IMR-90 (cell line): Measurements from ENCODE around the gene APAF1. TPM values are rescaled to one million over a fixed set of nuclear protein-coding genes. Genes with fewer than 3 reads are reported as not detected.

Experiments used
- ATAC-seq: fragments of 200-7000 bp; cut with Tn5 transposase; 2 replicates; pipeline ENCODE4 v1.9.1; 2020; ENCODE audit warnings: low read depth, mild to moderate bottlenecking, moderate library complexity
- BruUV-seq: library from RNA; stranded (reverse); fragments of 400-500 nt; replicated peaks from 2 replicates; lab custom pipeline; 2021; lab: Mats Ljungman, UMichigan
- CTCF ChIA-PET: fragments of 300-600 bp; formaldehyde crosslinking; extraction: SDS; loops from one replicate; lab custom pipeline; 2021; ENCODE audit warnings: antibody characterized with exemption; lab: Yijun Ruan, JAX
- POLR2A ChIA-PET: fragments of 300-600 bp; sonication (Branson Sonifier 250); formaldehyde crosslinking; loops from one replicate; lab custom pipeline; 2022; ENCODE audit warnings: antibody characterized with exemption; ENCODE audit not compliant: unreplicated experiment; lab: Charles Lee
- DNase-seq: peaks from one replicate; pipeline ENCODE4 v3.0.0; 2013
- H2AFZ ChIP-seq: replicated peaks from 2 replicates; pipeline ENCODE3; 2013; ENCODE audit warnings: low read length, mild to moderate bottlenecking; ENCODE audit not compliant: poor library complexity
- H2AK5ac ChIP-seq: 2 replicates; pipeline ENCODE4 v1.6.1; 2013; ENCODE audit warnings: low read depth, low read length, inconsistent platforms
- H2AK9ac ChIP-seq: replicated peaks from 2 replicates; pipeline ENCODE3; 2013; ENCODE audit warnings: mild to moderate bottlenecking, low read depth, low read length, moderate library complexity; ENCODE audit not compliant: poor library complexity
- H2BK120ac ChIP-seq: 2 replicates; pipeline ENCODE4 v1.6.1; 2013; ENCODE audit warnings: low read depth, low read length, inconsistent platforms
- H2BK15ac ChIP-seq: 3 replicates; pipeline ENCODE4 v1.6.1; 2013; ENCODE audit warnings: low read depth, low read length, inconsistent platforms
- H2BK20ac ChIP-seq: 2 replicates; pipeline ENCODE4 v1.6.1; 2013; ENCODE audit warnings: low read depth, mild to moderate bottlenecking, inconsistent platforms, low read length, moderate library complexity
- H2BK5ac ChIP-seq: 2 replicates; pipeline ENCODE4 v1.6.1; 2013; ENCODE audit warnings: mild to moderate bottlenecking, low read depth, low read length, inconsistent platforms; ENCODE audit not compliant: poor library complexity, severe bottlenecking
- H3K14ac ChIP-seq: replicated peaks from 2 replicates; pipeline ENCODE4 v1.6.1; 2013; ENCODE audit warnings: low read depth, low read length, inconsistent platforms
- H3K18ac ChIP-seq: 2 replicates; pipeline ENCODE4 v1.6.1; 2013; ENCODE audit warnings: low read depth, low read length, control low read depth
- H3K23ac ChIP-seq: 2 replicates; pipeline ENCODE4 v1.6.1; 2013; ENCODE audit warnings: low read depth, low read length, inconsistent platforms
- H3K27ac ChIP-seq: 2 replicates; pipeline ENCODE4 v1.5.1; 2013; ENCODE audit warnings: mild to moderate bottlenecking, control low read depth, low read length; ENCODE audit not compliant: insufficient read depth
- H3K27me3 ChIP-seq: 2 replicates; pipeline ENCODE4 v1.6.1; 2013; ENCODE audit warnings: low read length; ENCODE audit not compliant: control insufficient read depth, insufficient read depth
- H3K36me3 ChIP-seq: 2 replicates; pipeline ENCODE4 v1.6.1; 2013; ENCODE audit warnings: low read length, mixed read lengths; ENCODE audit not compliant: control insufficient read depth, insufficient read depth
- H3K4ac ChIP-seq: 2 replicates; pipeline ENCODE4 v1.6.1; 2013; ENCODE audit warnings: low read depth, low read length, inconsistent platforms
- H3K4me1 ChIP-seq: 2 replicates; pipeline ENCODE4 v1.6.1; 2013; ENCODE audit warnings: low read length, mixed read lengths; ENCODE audit not compliant: control insufficient read depth, insufficient read depth
- H3K4me2 ChIP-seq: 2 replicates; pipeline ENCODE4 v1.6.1; 2013; ENCODE audit warnings: low read depth, mild to moderate bottlenecking, control low read depth, low read length, moderate library complexity
- H3K4me3 ChIP-seq: 2 replicates; pipeline ENCODE4 v1.5.1; 2013; ENCODE audit warnings: low read depth, mild to moderate bottlenecking, control low read depth, low read length, moderate library complexity; ENCODE audit not compliant: insufficient read depth
- H3K56ac ChIP-seq: 2 replicates; pipeline ENCODE4 v1.6.1; 2013; ENCODE audit warnings: low read length, inconsistent platforms; ENCODE audit not compliant: insufficient read depth; ENCODE audit errors: extremely low read depth
- H3K79me1 ChIP-seq, 2 experiments: 2 replicates each; pipeline ENCODE4 v1.6.1; 2013; ENCODE audit warnings: low read length in 2 of 2, inconsistent platforms in 1 of 2, low read depth in 1 of 2
- H3K9ac ChIP-seq: 2 replicates; pipeline ENCODE4 v1.6.1; 2013; ENCODE audit warnings: low read depth, low read length, control low read depth
- H3K9me1 ChIP-seq: 2 replicates; pipeline ENCODE4 v1.6.1; 2013; ENCODE audit warnings: low read length, inconsistent platforms; ENCODE audit not compliant: insufficient read depth
- H3K9me3 ChIP-seq: 2 replicates; pipeline ENCODE4 v1.6.1; 2013; ENCODE audit warnings: low read length; ENCODE audit not compliant: control insufficient read depth, insufficient read depth
- H4K20me1 ChIP-seq: 2 replicates; pipeline ENCODE4 v1.6.1; 2013; ENCODE audit warnings: low read length, inconsistent platforms; ENCODE audit not compliant: insufficient read depth
- H4K5ac ChIP-seq: 2 replicates; pipeline ENCODE4 v1.6.1; 2013; ENCODE audit warnings: mild to moderate bottlenecking, low read depth, low read length, control low read depth
- H4K8ac ChIP-seq, 2 experiments: 2 replicates each; pipeline ENCODE4 v1.6.1; 2013; ENCODE audit warnings: low read depth in 2 of 2, low read length in 2 of 2, control low read depth in 1 of 2, inconsistent platforms in 1 of 2
- H4K91ac ChIP-seq: 2 replicates; pipeline ENCODE4 v1.6.1; 2013; ENCODE audit warnings: low read depth, low read length, inconsistent platforms; ENCODE audit not compliant: insufficient read depth
- BHLHE40 ChIP-seq: fragments of 150-350 bp; IDR thresholded peaks from 2 replicates; pipeline ENCODE4 v1.6.1; 2016; ENCODE audit warnings: mild to moderate bottlenecking, low read depth, low read length
- CEBPB ChIP-seq: IDR thresholded peaks from 2 replicates; pipeline ENCODE4 v1.6.1; 2012; ENCODE audit warnings: low read depth, low read length, improper control_type of control experiment
- CHD1 ChIP-seq: IDR thresholded peaks from 2 replicates; pipeline ENCODE4 v1.6.1; 2012; ENCODE audit warnings: low read depth, low read length, improper control_type of control experiment
- CTCF ChIP-seq: conservative IDR thresholded peaks from 2 replicates; pipeline ENCODE4 v1.5.1; 2012; ENCODE audit warnings: mild to moderate bottlenecking, low read depth, low read length, improper control_type of control experiment
- ELK1 ChIP-seq: fragments of 150-350 bp; IDR thresholded peaks from 2 replicates; pipeline ENCODE4 v1.6.1; 2016; ENCODE audit warnings: low read depth, mild to moderate bottlenecking, low read length, moderate library complexity, borderline replicate concordance
- FOS ChIP-seq: fragments of 150-350 bp; IDR thresholded peaks from 2 replicates; pipeline ENCODE4 v1.6.1; 2016; ENCODE audit warnings: low read depth, low read length
- MAFK ChIP-seq: IDR thresholded peaks from 2 replicates; pipeline ENCODE4 v1.6.1; 2012; ENCODE audit warnings: low read depth, low read length, improper control_type of control experiment
- MAZ ChIP-seq: IDR thresholded peaks from 2 replicates; pipeline ENCODE4 v1.6.1; 2012; ENCODE audit warnings: low read depth, mild to moderate bottlenecking, low read length, improper control_type of control experiment, moderate library complexity, borderline replicate concordance
- MXI1 ChIP-seq: IDR thresholded peaks from 2 replicates; pipeline ENCODE4 v1.6.1; 2012; ENCODE audit warnings: low read depth, mild to moderate bottlenecking, low read length, moderate library complexity, borderline replicate concordance
- NFE2L2 ChIP-seq: fragments of 150-350 bp; IDR thresholded peaks from 2 replicates; pipeline ENCODE4 v1.6.1; 2016; ENCODE audit warnings: low read depth, mild to moderate bottlenecking, low read length
- POLR2A ChIP-seq: IDR thresholded peaks from 2 replicates; pipeline ENCODE4 v1.6.1; 2012; ENCODE audit warnings: mild to moderate bottlenecking, low read depth, low read length
- RAD21 ChIP-seq: IDR thresholded peaks from 2 replicates; pipeline ENCODE4 v1.6.1; 2012; ENCODE audit warnings: low read length, improper control_type of control experiment
- RCOR1 ChIP-seq: IDR thresholded peaks from 2 replicates; pipeline ENCODE4 v1.6.1; 2012; ENCODE audit warnings: mild to moderate bottlenecking, low read length, improper control_type of control experiment; ENCODE audit not compliant: insufficient replicate concordance
- SMC3 ChIP-seq: fragments of 150-350 bp; IDR thresholded peaks from 2 replicates; pipeline ENCODE4 v1.6.1; 2016; ENCODE audit warnings: low read depth, mild to moderate bottlenecking, antibody characterized with exemption, low read length, moderate library complexity
- USF2 ChIP-seq: fragments of 150-350 bp; IDR thresholded peaks from 2 replicates; pipeline ENCODE4 v1.6.1; 2017; ENCODE audit warnings: mild to moderate bottlenecking, antibody characterized with exemption, low read length, low read depth
- whole genome bisulfite sequencing, 2 experiments: methylation state at CpG; one replicate each; pipeline versions ENCODE4 v1.1.5 to v1.1.7; 2013; ENCODE audit warnings: missing lambda C conversion rate in 2 of 2; ENCODE audit not compliant: insufficient read length in 1 of 2; ENCODE audit errors: extremely low coverage in 2 of 2; 5-methylcytosine and 5-hydroxymethylcytosine counted together
- dilution Hi-C: fragments of 300-500 bp; cut with HindIII; formaldehyde crosslinking; loops from one replicate; pipeline ENCODE4 v1.14.3; 2018; ENCODE audit warnings: low sequenced_read_pairs; ENCODE audit not compliant: unreplicated experiment
- in situ Hi-C: fragments of 300-500 bp; cut with MboI; formaldehyde crosslinking; loops from 3 replicates; pipeline ENCODE4 v1.14.3; 2019; ENCODE audit warnings: low sequenced_read_pairs, inconsistent platforms, mixed read lengths
- intact Hi-C: fragments of 100-400 bp; cut with micrococcal nuclease; formaldehyde crosslinking; loops from 2 replicates; pipeline ENCODE4 v1.10.0; 2022
- polyA plus RNA-seq, 3 experiments: library from polyadenylated mRNA; depleted of rRNA; stranded (reverse); fragments of >200 nt; gene quantifications; 2 replicates each; pipeline ENCODE4 v1.2.3, GENCODE V29; 2012; ENCODE audit warnings: low replicate concordance in 1 of 3
- total RNA-seq: library from RNA; depleted of rRNA; stranded (reverse); fragments of >200 nt; gene quantifications from 2 replicates; pipeline ENCODE4 v1.2.3, GENCODE V29; 2012

APAF1 gene
- total and polyA plus RNA-seq, 2 of the 4 experiments (the other 2 are of a cell fraction) = 10.9 to 32.8 TPM

GRCh38 chr12:98645572-98646067, 530 bp downstream of the APAF1 start:
- peak overlapping the region; percentile 68 for H3K27ac ChIP-seq
- H2AFZ ChIP-seq = peak overlapping the region; percentile 95
- H3K4ac ChIP-seq = peak overlapping the region; percentile 82
- H3K9ac ChIP-seq = peak overlapping the region; percentile 73
- 0 out of 2 replicates have a peak, but pooled peaks cover 3% of the 10 kb centered on the region for H4K20me1 ChIP-seq
- peak overlapping the region; percentile 58; the same call in 1 of the 2 replicates for H3K56ac ChIP-seq
- H2BK5ac ChIP-seq = peak overlapping the region; percentile 58
- H3K18ac ChIP-seq = peak overlapping the region; percentile 24; the same call in 1 of the 2 replicates
- H3K14ac ChIP-seq = peak overlapping the region; percentile 67
- no peak overlapping the region for H2BK120ac ChIP-seq
- H3K4me1 ChIP-seq = no peaks in the 10 kb centered on the region; the same call in 1 of the 2 replicates
- intact Hi-C loops (loop anchor here (1.0 to 10.0 kb wide), 3 partner anchors 52 to 229 kb away; partner anchors contain the start of genes SLC25A3 and TMPO), in situ Hi-C loops (no loop called here), dilution Hi-C loops (no loop called here)
- no peak overlapping the region for H2AK5ac ChIP-seq
- H3K4me3 ChIP-seq = peak overlapping the region; percentile 67
- POLR2A ChIA-PET = no interaction called here
- ATAC-seq = peak; percentile 2
- H3K27me3 ChIP-seq = no peaks in the 10 kb centered on the region
- 2% methylated on average over 8 of the region's 24 CpGs; no CpG with 5 or more reads in 1 of the 2 experiments for WGBS, 2 experiments
- H3K36me3 ChIP-seq = peaks cover 6% of the 10 kb centered on the region
- no peaks in the 10 kb centered on the region for H3K9me3 ChIP-seq
- DNase-seq = no peak
- H2BK20ac ChIP-seq = no peak overlapping the region
- H4K8ac ChIP-seq = no peak overlapping the region; a peak in 2 of 4 replicates
- no peak overlapping the region; the same call in 1 of the 2 replicates for H4K91ac ChIP-seq
- H3K23ac ChIP-seq = peak overlapping the region; percentile 65
- CTCF ChIA-PET = interaction anchor here (0.7 to 1.2 kb wide), 3 partner anchors 12 to 363 kb away, joined by 3 to 4 read pairs (median 3); no protein-coding TSS in a partner anchor
- peak overlapping the region; percentile 98 for H2AK9ac ChIP-seq
- H3K79me1 ChIP-seq = peaks cover 0 to 7% of the 10 kb centered on the region in 2 experiments; a peak in 2 of 4 replicates
- no peak overlapping the region for H2BK15ac ChIP-seq
- peak overlapping the region; percentile 88 for H3K4me2 ChIP-seq
- H4K5ac ChIP-seq = no peak overlapping the region
- no peaks in the 10 kb centered on the region for H3K9me1 ChIP-seq
- no TSS peak for BruUV-seq
- no peak for TF ChIP-seq SMC3
- TF ChIP-seq MXI1 = no peak
- TF ChIP-seq CEBPB = no peak
- TF ChIP-seq MAZ = no peak
- no peak for TF ChIP-seq CHD1
- no peak for TF ChIP-seq ELK1
- TF ChIP-seq NFE2L2 = no peak
- no peak for TF ChIP-seq RAD21
- no peak for TF ChIP-seq RCOR1
- no peak for TF ChIP-seq BHLHE40
- no peak; the same call in 1 of the 2 replicates for TF ChIP-seq POLR2A
- TF ChIP-seq MAFK = no peak
- TF ChIP-seq CTCF = no peak
- no peak for TF ChIP-seq USF2
- TF ChIP-seq FOS = no peak
